HT1080 (cell line): Measurements from ENCODE around the gene HM13. TPM values are rescaled to one million over a fixed set of nuclear protein-coding genes. Genes with fewer than 3 reads are reported as not detected.
A peak's percentile ranks its signal among the peaks of the same experiment; 100 is the strongest.
"Not testable (repeated sequence)": the region's sequence is repeated elsewhere in the genome, so short reads cannot be mapped to it uniquely, and the experiment has no call there.

ENCODE experiments used
- DNase-seq: peaks from one replicate; pipeline ENCODE4 v3.0.0-alpha.2; 2015; ENCODE audit warnings: low read depth
- total RNA-seq: library from RNA; depleted of rRNA; stranded (reverse); fragments of >200 nt; shearing (Covaris generic); gene quantifications from 2 replicates; pipeline ENCODE4 v1.2.3, GENCODE V29; 2014

Gene HM13
- total RNA-seq, 1 experiment from 2014 or later, result 83.5 TPM

- no peak for DNase-seq
These were observed 52.0 kb downstream of the HM13 start for GRCh38 chr20:31566319-31566657.

DNA sequence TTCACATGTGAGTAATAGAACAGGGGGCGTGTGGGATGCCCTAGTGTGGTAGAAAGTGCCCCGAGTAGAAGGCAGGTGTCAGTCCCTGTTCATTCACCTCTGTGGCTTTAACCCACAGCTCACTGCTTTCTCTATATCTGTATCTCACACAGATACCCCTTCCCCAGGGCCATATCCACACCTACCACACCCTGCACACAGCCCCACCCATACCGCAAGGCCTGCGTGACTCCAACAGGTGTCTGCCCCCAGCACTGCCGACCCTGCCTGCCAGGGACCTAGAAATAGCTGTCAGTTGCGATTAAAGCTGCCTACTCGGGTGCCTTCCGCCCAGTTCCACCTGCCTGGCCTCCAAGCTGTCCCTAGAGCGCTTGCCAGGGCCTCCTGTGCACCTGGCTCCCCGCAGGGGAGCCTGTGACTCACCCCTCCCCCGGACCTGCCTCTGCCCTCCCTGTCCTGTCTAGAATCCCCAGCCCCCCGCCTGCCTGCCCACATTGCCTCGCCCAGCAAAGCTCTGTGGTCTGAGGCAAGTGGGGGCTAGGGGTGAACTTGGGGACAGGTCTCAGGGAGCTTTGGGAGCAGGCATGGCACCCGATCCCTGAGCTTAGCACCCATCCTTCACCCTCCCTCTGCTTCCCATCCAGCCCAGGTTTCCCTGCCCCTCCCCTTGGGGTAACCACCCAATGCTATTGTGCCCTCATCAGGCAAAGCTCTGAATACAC lies 52.6 kb downstream of the HM13 start:
- DNase-seq, result no peak

DNA sequence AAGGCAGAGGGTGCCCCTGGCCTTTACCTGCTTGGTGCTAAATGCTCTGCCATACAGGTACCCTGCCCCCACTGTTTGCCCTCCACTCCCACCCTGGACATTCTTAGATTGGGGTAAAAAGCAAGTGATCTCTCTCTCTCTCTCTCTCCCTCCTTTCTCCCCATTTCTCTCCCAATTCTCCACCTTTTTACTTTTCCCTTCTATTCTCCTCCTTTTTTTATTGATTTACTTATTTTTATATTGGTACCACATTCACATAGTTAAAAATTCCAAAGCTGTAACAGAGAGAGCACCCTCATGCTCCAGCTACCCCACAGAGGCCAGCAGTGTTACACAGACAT lies 53.1 kb downstream of the HM13 start:
- DNase-seq, result no peak

- no peak for DNase-seq
These were observed 53.9 kb downstream of the HM13 start for GRCh38 chr20:31568041-31568731.

DNA sequence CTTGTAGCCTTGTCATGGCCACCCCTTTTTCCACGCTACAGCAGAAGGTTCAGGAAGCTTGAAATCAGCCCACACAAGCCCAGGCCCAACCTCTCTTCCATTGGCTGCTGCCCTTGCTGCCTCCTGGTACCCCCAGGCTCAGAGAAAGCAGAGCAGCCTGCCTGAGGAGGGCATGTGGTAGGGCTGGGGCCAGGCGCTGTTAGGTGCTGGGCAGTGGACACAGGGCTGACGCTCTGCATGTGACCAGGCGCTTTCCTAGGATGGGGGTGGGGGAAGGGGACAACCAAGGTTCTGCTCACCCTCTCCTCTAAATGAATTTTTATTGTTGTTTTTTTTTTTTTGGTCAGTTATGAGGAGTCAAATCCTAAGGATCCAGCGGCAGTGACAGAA lies 54.5 kb downstream of the HM13 start:
- no peak for DNase-seq

DNA sequence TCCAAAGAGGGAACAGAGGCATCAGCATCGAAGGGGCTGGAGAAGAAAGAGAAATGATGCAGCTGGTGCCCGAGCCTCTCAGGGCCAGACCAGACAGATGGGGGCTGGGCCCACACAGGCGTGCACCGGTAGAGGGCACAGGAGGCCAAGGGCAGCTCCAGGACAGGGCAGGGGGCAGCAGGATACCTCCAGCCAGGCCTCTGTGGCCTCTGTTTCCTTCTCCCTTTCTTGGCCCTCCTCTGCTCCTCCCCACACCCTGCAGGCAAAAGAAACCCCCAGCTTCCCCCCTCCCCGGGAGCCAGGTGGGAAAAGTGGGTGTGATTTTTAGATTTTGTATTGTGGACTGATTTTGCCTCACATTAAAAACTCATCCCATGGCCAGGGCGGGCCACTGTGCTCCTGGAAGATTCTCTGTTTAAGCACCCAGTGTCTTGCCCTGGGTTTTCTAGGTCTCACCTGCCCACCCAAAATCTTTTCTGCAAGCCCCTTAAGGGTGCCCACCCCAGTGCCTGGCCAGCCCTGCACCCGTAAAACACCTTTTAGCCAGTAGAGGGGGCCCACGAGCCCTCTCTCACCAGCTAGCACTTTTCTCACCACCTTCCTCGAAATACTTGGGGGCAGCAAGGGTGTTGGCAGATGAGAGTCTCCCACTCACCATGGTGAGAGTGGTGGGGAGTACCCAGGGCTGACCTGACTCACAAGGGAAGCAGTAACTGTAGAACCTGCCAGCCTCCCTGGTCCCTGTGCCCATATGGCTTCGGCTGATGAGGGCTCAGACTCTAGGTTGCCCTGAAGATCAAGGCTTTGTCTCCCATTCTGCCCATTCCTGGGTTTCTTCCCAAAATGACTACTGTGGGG lies 55.1 kb downstream of the HM13 start:
- DNase-seq, result peak; percentile 60

DNA sequence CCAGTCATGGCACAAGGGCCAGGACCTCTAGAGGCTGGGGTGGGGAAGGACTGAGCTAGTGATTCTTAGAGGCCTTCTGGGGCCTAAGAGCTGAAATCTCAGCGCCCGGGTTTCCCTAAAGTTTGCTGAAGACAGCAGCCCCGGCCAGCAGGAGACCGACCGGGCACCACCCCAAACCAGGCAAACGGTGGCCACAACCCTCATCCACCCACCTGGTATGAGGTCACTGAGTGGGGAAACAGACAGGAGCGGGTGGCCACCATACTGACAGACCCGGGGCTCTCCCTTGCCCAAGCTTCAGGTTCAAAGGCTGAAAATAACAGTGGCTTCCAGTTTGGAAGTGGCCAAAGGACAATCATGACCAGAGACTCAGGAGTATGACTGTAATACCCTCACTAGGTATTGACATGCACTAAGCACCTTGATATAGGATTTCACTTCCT lies 55.8 kb downstream of the HM13 start:
- DNase-seq, result no peak

GRCh38 chr20:31570735-31571617 lies 56.7 kb downstream of the HM13 start:
- DNase-seq, result no peak

GRCh38 chr20:31572042-31572700 lies 57.9 kb downstream of the HM13 start:
- no peak for DNase-seq

GRCh38 chr20:31572701-31573554 lies 58.7 kb downstream of the HM13 start:
- DNase-seq, result peak; percentile 99

DNA sequence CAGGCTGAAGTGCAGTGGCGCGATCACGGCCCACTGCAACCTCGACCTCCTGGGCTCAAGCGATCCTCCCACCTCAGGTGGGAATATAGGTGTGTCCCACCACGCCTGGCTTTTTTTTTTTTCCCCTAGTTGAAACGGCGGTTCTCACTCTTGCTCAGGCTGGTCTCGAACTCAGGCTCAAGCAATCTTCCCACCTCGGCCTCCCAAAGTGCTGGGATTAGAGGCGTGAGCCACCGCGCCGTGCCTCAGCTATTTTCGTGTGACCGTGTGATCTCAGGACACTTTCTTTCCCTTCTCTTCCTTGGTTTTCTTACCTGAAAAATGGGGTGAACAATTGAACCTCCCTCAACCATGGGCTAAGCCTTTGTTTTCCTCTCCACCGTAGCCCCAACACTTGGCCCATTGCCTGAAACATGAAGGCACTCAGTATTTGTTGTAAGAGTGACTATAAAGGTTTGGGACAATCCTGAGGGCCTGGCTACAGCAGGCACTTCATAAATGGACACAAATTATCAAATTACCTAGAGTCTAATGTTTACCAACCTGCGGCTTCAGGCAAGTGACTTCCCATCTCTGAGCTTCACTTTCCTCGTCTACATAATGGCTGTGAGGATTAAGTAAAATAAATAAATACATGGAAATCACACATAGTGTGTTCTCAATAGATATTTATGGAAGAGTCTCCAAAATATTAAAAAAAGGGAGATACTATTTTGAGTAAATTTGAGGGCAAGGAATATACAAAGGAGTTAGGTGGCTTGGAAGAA lies 59.5 kb downstream of the HM13 start:
- no peak for DNase-seq

GRCh38 chr20:31574986-31575385 lies 60.7 kb downstream of the HM13 start:
- not testable (repeated sequence) for DNase-seq

- no peak for DNase-seq
These were observed 62.5 kb downstream of the HM13 start for GRCh38 chr20:31576751-31577150.

DNA sequence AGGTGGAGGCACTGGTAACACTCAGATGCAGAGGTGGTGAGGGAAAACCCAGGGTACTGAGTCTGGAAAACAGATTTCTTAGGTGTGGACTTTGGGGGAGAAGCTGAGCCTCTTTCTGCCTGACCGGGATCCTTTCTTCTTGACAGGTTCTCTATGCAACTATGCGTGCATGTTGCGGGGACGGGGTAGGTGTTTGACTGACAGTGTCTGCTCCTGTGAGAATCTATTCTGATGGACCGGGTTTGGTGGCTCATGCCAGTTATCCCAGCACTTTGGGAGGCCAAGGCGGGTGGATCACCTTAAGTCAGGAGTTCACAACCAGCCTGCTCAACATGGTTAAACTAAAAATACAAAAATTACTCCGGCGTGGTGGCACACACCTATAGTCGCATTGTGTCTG lies 63.0 kb downstream of the HM13 start:
- DNase-seq, result no peak

- no peak for DNase-seq
These were observed 64.4 kb downstream of the HM13 start for GRCh38 chr20:31578448-31579138.

GRCh38 chr20:31579245-31579644 lies 65.0 kb downstream of the HM13 start:
- no peak for DNase-seq

- DNase-seq, result not testable (repeated sequence)
These were observed 65.9 kb downstream of the HM13 start for GRCh38 chr20:31579941-31580651.

- no peak for DNase-seq
These were observed 66.5 kb downstream of the HM13 start for GRCh38 chr20:31580706-31581105.
